GM06990 (cell line): ENCODE measurements around the gene MMP19.
"Not testable (repeated sequence)": the region's sequence is repeated elsewhere in the genome, so short reads cannot be mapped to it uniquely, and the experiment has no call there.

Source experiments
- DNase-seq: peaks from one replicate; pipeline ENCODE4 v3.0.0-alpha.2; 2011; ENCODE audit not compliant: insufficient read length; ENCODE audit errors: extremely low read depth
- H3K27me3 ChIP-seq: replicated peaks from 2 replicates; pipeline ENCODE4 v1.6.0; 2011; ENCODE audit warnings: low read length; ENCODE audit not compliant: control insufficient read depth, insufficient read depth
- H3K36me3 ChIP-seq: 2 replicates; pipeline ENCODE4 v1.5.1; 2011; ENCODE audit warnings: low read length; ENCODE audit not compliant: control insufficient read depth, insufficient read depth
- H3K4me3 ChIP-seq: replicated peaks from 2 replicates; pipeline ENCODE4 v1.5.1; 2011; ENCODE audit warnings: low read depth, mild to moderate bottlenecking, control low read depth, low read length
- CTCF ChIP-seq: IDR thresholded peaks from 2 replicates; pipeline ENCODE4 v1.5.1; 2011; ENCODE audit warnings: low read length, control low read depth, mild to moderate bottlenecking, inconsistent platforms; ENCODE audit not compliant: insufficient read depth, poor library complexity, severe bottlenecking

Gene MMP19

GRCh38 chr12:55874443-55874842, 31.7 kb upstream of the MMP19 start:
- H3K36me3 ChIP-seq, result no peaks in the 10 kb centered on the region
- no peak for DNase-seq
- no peaks in the 10 kb centered on the region for H3K27me3 ChIP-seq
- TF ChIP-seq CTCF, result no peak
- H3K4me3 ChIP-seq, result no peak overlapping the region

GRCh38 chr12:55866454-55867004, 23.8 kb upstream of the MMP19 start:
- not testable (repeated sequence) for H3K4me3 ChIP-seq, DNase-seq, H3K36me3 ChIP-seq, H3K27me3 ChIP-seq

DNA sequence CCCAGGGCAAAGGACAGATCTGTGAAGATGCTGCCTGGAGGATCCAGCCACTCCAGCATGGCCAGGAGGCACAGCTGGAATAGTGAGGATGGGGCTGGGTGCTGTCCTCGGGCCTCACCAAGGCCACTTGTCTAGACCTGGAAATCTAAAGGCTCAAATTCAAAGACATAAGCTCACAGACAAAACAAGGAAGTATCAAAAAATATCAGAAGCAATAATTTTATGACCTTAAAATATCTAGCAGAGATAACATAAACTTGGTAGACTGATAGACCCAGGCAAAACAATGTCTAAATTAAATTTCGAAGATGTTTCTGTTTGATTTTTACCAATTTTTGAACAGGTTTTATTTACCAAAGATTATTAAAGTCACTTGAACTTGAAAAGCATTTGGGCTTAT, 22.6 kb upstream of the MMP19 start:
- Histone ChIP-seq H3K27me3 (no peaks in the 10 kb centered on the region), H3K4me3 (no peak overlapping the region), H3K36me3 (no peaks in the 10 kb centered on the region)
- no peak for DNase-seq
- TF ChIP-seq CTCF, result no peak

DNA sequence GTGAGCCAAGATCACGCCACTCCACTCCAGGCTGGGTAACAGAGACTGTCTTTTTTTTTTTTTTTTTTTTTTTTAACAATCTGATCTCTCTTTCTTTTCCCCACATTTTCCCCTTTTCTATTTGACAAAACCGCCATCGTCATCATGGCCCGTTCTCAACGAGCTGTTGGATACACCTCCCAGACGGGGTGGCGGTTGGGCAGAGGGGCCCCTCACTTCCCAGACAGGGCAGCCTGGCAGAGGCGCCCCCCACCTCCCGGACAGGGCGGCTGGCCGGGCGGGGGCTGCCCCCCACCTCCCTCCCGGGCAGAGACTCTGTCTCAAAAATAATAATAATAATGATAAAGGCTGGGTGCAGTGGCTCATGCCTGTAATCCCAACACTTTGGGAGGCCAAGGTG, 20.2 kb upstream of the MMP19 start:
- not testable (repeated sequence) for H3K36me3 ChIP-seq, H3K27me3 ChIP-seq, DNase-seq, H3K4me3 ChIP-seq

DNA sequence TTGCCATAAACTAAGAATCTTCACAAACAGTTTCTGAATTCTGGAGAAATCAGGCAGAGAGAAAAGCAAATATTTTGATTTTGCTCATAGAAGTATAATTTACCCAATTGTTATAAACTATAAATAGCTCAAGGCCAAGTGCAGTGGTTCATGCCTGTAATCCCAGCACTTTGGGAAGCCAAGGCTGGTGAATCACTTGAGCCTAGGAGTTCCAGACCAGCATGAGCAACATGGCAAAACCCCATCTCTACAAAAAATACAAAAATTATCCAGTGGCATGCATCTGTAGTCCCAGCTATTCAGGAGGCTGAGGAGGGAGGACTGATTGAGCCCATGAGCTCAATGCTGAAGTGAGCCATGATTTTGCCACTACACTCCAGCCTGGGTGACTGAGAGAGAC, 19.6 kb upstream of the MMP19 start:
- no peak for DNase-seq
- H3K27me3 ChIP-seq, result no peaks in the 10 kb centered on the region

GRCh38 chr12:55861871-55862270, 19.1 kb upstream of the MMP19 start:
- Histone ChIP-seq H3K27me3 (no peaks in the 10 kb centered on the region), H3K36me3 (no peaks in the 10 kb centered on the region), H3K4me3 (no peak overlapping the region)
- DNase-seq, result no peak
- TF ChIP-seq CTCF, result no peak

More for the DNA sequence above, 19.6 kb upstream of the MMP19 start:
- Histone ChIP-seq H3K4me3 (no peak overlapping the region), H3K36me3 (no peaks in the 10 kb centered on the region)
- TF ChIP-seq CTCF, result no peak

DNA sequence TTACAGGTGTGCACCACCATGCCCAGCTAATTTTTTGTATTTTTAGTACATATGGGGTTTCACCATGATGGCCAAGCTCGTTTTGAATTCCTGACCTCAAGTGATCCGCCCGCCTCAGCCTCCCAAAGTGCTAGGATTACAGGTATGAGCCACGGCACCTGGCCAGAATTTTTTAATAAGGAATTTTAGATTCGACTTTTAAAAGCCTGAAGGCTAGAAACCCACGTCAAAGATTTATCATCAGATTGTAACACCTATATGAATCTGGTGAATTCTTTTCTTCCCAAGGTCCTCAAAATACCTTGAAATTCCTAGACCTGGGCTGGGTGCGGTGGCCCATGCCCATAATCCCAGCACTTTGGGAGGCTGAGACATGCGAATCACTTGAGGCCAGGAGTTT, 18.7 kb upstream of the MMP19 start:
- TF ChIP-seq CTCF, result no peak
- Histone ChIP-seq H3K27me3 (no peaks in the 10 kb centered on the region), H3K4me3 (no peak overlapping the region), H3K36me3 (no peaks in the 10 kb centered on the region)
- DNase-seq, result no peak
